SU-DHL-6 (cell line): ENCODE data around the gene PRSS21.

Source experiments
- EZH2phosphoT487 ChIP-seq: fragments of 200-600 bp; sonication (generic), shearing (Covaris generic); conservative IDR thresholded peaks from 2 replicates; pipeline ENCODE4 v1.6.1; 2018; ENCODE audit warnings: mild to moderate bottlenecking, antibody characterized with exemption, low read length, moderate library complexity, mixed read lengths
- TF ChIP-seq, protein P1 (sequence below): fragments of 200-600 bp; sonication (generic); IDR thresholded peaks from one replicate; pipeline ENCODE4 v1.5.1; 2017; ENCODE audit warnings: antibody characterized with exemption, mild to moderate bottlenecking, low read length, moderate library complexity; ENCODE audit not compliant: insufficient read depth, poor library complexity, severe bottlenecking

DNA sequence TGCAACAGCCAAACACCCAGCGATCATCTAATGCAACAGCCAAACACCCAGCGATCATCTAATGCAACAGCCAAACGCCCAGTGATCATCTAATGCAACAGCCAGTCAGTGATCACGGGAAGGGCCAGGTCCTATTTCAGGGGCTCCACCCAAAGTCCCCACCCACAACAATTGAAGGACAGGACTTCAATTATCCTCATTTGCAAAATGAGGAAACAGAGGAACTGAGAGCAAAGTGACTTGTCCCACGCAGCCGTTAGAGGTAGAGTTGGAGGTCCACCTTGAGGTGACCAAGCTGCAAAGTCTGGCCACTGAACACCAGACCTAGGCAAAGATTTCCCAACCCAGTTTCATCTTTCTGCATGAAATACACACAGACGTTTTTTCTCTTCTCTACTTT is 16.7 kb downstream of the PRSS21 start:
- TF ChIP-seq, protein P1, sequence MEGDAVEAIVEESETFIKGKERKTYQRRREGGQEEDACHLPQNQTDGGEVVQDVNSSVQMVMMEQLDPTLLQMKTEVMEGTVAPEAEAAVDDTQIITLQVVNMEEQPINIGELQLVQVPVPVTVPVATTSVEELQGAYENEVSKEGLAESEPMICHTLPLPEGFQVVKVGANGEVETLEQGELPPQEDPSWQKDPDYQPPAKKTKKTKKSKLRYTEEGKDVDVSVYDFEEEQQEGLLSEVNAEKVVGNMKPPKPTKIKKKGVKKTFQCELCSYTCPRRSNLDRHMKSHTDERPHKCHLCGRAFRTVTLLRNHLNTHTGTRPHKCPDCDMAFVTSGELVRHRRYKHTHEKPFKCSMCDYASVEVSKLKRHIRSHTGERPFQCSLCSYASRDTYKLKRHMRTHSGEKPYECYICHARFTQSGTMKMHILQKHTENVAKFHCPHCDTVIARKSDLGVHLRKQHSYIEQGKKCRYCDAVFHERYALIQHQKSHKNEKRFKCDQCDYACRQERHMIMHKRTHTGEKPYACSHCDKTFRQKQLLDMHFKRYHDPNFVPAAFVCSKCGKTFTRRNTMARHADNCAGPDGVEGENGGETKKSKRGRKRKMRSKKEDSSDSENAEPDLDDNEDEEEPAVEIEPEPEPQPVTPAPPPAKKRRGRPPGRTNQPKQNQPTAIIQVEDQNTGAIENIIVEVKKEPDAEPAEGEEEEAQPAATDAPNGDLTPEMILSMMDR: no peak
- no peak for TF ChIP-seq EZH2phosphoT487
